ENCODE results near the gene TNNC2.

Gene TNNC2

GRCh38 chr20:45779011-45779915 is 47.8 kb downstream of the TNNC2 start:
- DNase-seq: no peak

GRCh38 chr20:45776931-45777330 is 50.2 kb downstream of the TNNC2 start:
- no peak for DNase-seq

GRCh38 chr20:45775411-45775810 is 51.7 kb downstream of the TNNC2 start:
- DNase-seq: no peak

GRCh38 chr20:45774945-45775344 is 52.2 kb downstream of the TNNC2 start:
- DNase-seq: no peak

Data from CD4-positive, alpha-beta T cell treated with Interleukin-21 for 1 hour (primary cell).